Peyer's patch (tissue), 4 donors: ENCODE measurements around the gene AIDA. TPM values are rescaled to one million over a fixed set of nuclear protein-coding genes. Genes with fewer than 3 reads are reported as not detected.

Source experiments
- DNase-seq, 3 donors: peaks; one replicate each; pipeline ENCODE4 v3.0.0-alpha.2; 2017 to 2019
- H3K27ac ChIP-seq, 4 donors: fragments of 200-600 bp; sonication (generic); one replicate each; pipeline ENCODE4 v1.5.1; 2016 to 2019
- H3K27me3 ChIP-seq, 2 donors: fragments of 200-600 bp; sonication (generic); one replicate each; pipeline ENCODE4 v1.5.1; 2019
- H3K36me3 ChIP-seq, 3 donors: fragments of 200-600 bp; sonication (generic); one replicate each; pipeline ENCODE4 v1.5.1; 2016 to 2019
- H3K4me1 ChIP-seq, 4 donors: fragments of 200-600 bp; sonication (generic); one replicate each; pipeline ENCODE4 v1.5.1; 2016 to 2019
- H3K4me3 ChIP-seq, 4 donors: fragments of 200-600 bp; sonication (generic); 1 replicate in 3 of 4; 2 replicates in 1 of 4; pipeline ENCODE4 v1.5.1; 2016 to 2019; ENCODE audit warnings: mild to moderate bottlenecking in 1 of 4
- H3K9me3 ChIP-seq, 4 donors: fragments of 200-600 bp; sonication (generic); one replicate each; pipeline ENCODE4 v1.5.1; 2016 to 2019; ENCODE audit warnings: mild to moderate bottlenecking in 1 of 4
- CTCF ChIP-seq, 6 experiments: fragments of 450-650 bp in 4 of 6; fragments of 200-600 bp in 2 of 6; sonication (generic) in 1 of 6; IDR thresholded peaks; one replicate each; pipeline ENCODE4 v1.5.1; 2017 to 2019; ENCODE audit warnings: antibody characterized with exemption in 6 of 6, mild to moderate bottlenecking in 3 of 6, moderate library complexity in 1 of 6
- POLR2A ChIP-seq, 2 donors: fragments of 450-650 bp; IDR thresholded peaks; one replicate each; pipeline ENCODE4 v1.5.1; 2017; ENCODE audit warnings: antibody characterized with exemption in 2 of 2, mild to moderate bottlenecking in 2 of 2, moderate library complexity in 2 of 2
- total RNA-seq, 4 donors: library from RNA; depleted of rRNA; stranded (reverse); fragments of >200 nt; gene quantifications; one replicate each; pipeline ENCODE4 v1.1.0, GENCODE V29; 2016

AIDA gene
- total RNA-seq, 4 donors from 2014 or later = 22.1 to 73.4 (median 25.2) TPM

DNA sequence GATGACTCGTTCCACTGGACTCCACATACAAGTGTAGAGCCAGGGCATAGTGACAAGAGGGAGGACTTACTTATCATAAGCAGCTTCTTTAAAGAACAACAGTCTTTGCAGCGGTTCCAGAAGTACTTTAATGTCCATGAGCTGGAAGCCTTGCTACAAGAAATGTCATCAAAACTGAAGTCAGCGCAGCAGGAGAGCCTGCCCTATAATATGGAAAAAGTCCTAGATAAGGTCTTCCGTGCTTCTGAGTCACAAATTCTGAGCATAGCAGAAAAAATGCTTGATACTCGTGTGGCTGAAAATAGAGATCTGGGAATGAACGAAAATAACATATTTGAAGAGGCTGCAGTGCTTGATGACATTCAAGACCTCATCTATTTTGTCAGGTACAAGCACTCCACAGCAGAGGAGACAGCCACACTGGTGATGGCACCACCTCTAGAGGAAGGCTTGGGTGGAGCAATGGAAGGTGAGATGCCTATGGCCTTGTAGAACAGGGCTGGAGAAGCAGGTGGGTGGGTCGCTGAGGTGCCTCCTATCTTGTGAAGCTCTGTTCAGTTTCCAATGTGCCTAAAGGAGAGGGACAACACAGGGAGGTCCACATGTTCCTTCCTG lies 82.3 kb downstream of the AIDA start:
- no peaks in the 10 kb centered on the region for H3K4me1 ChIP-seq
- H3K9me3 ChIP-seq = no peaks in the 10 kb centered on the region
- TF ChIP-seq POLR2A (IDR thresholded peaks at IDR 0.05) = no peak
- no peak for TF ChIP-seq CTCF (IDR thresholded peaks at IDR 0.05)
- no peak overlapping the region for H3K4me3 ChIP-seq
- DNase-seq = no peak
- no peaks in the 10 kb centered on the region for H3K27me3 ChIP-seq
- no peak overlapping the region for H3K27ac ChIP-seq
- peaks cover 0 to 79% (median 0%) of the 10 kb centered on the region in 3 donors for H3K36me3 ChIP-seq

DNA sequence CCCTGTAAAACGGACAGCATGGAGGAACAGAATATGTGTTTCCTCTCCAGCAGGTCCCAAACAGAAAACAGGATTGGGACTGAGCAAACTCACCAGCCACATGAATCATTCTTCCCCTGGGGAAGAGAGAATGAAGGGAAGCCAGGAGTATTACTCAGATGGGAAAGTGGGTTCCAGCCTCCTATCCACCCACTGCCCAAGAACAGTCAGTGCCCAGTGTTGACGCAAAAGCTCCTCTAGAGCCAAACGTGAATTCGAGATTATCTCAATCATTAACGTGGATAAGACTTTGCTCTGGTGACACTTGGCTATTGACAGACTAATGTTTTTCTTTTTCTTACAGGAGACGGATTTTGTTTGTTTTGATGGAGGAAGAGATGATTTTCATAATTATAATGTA lies 85.1 kb downstream of the AIDA start:
- Histone ChIP-seq H3K4me1 (no peaks in the 10 kb centered on the region), H3K27ac (no peak overlapping the region), H3K36me3 (peaks cover 0 to 75% (median 0%) of the 10 kb centered on the region in 3 donors), H3K4me3 (no peak overlapping the region), H3K27me3 (no peaks in the 10 kb centered on the region), H3K9me3 (no peaks in the 10 kb centered on the region)
- DNase-seq = no peak
- TF ChIP-seq POLR2A (IDR thresholded peaks at IDR 0.05) = no peak
- no peak for TF ChIP-seq CTCF (IDR thresholded peaks at IDR 0.05)

DNA sequence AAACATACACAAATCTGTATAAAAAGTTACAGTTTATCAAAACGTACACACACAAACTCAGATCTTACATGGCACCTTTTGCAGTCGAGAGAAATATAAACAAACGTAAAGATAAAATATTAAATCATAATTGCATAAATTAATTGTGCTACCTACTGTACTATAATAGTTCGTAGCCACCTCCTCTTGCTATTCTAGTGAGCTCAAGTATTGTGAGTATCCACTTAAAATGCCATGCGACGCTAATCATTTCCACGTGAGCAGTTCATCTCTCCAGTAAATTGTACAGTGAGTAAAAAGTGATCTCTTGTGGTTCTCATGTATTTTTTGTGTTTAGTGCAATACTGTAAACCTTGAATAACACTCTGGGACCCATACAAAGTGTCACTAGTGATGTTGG lies 88.1 kb downstream of the AIDA start:
- peaks cover 0 to 5% (median 1%) of the 10 kb centered on the region in 4 donors for H3K4me1 ChIP-seq
- no peaks in the 10 kb centered on the region for H3K9me3 ChIP-seq
- no peak overlapping the region for H3K27ac ChIP-seq
- no peak for TF ChIP-seq POLR2A (IDR thresholded peaks at IDR 0.05)
- TF ChIP-seq CTCF (IDR thresholded peaks at IDR 0.05) = no peak
- DNase-seq = no peak
- H3K4me3 ChIP-seq = no peak overlapping the region
- peaks cover 0 to 51% (median 0%) of the 10 kb centered on the region in 3 donors for H3K36me3 ChIP-seq
- no peaks in the 10 kb centered on the region for H3K27me3 ChIP-seq

GRCh38 chr1:222623458-222623857 lies 88.8 kb downstream of the AIDA start:
- Histone ChIP-seq H3K4me3 (no peak overlapping the region), H3K36me3 (peaks cover 0 to 43% (median 0%) of the 10 kb centered on the region in 3 donors), H3K4me1 (peaks cover 0 to 11% (median 2%) of the 10 kb centered on the region in 4 donors), H3K9me3 (no peaks in the 10 kb centered on the region), H3K27ac (no peak overlapping the region), H3K27me3 (no peaks in the 10 kb centered on the region)
- DNase-seq = no peak
- TF ChIP-seq POLR2A (IDR thresholded peaks at IDR 0.05) = no peak
- TF ChIP-seq CTCF (IDR thresholded peaks at IDR 0.05) = no peak

DNA sequence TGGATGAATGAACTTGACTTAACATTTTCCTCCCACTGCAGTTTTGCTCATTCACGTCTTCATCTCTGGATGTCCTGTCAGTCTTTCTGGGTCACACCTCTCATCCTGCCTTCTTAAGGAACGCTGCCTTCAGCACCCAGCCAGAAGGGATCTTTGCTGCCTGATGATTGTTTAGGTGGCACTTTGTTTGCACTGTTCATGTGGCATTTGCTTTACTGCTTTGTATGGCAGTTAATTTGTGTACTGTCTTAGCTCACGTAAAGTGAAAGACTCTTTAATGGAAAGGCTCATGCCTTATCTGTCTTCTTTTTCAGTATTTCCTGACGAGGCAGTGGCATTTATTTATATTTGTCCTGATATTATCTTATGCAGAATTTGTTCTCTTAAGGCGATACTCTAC lies 89.5 kb downstream of the AIDA start:
- Histone ChIP-seq H3K9me3 (no peaks in the 10 kb centered on the region), H3K27me3 (no peaks in the 10 kb centered on the region), H3K27ac (no peak overlapping the region), H3K4me3 (no peak overlapping the region), H3K4me1 (peaks cover 0 to 11% (median 2%) of the 10 kb centered on the region in 4 donors), H3K36me3 (peaks cover 0 to 36% (median 0%) of the 10 kb centered on the region in 3 donors)
- TF ChIP-seq POLR2A (IDR thresholded peaks at IDR 0.05) = no peak
- no peak for DNase-seq

- H3K36me3 ChIP-seq = peaks cover 0 to 25% (median 0%) of the 10 kb centered on the region in 3 donors
- TF ChIP-seq CTCF (IDR thresholded peaks at IDR 0.05) (no peak), POLR2A (IDR thresholded peaks at IDR 0.05) (no peak)
- no peaks in the 10 kb centered on the region for H3K27me3 ChIP-seq
- H3K4me3 ChIP-seq = no peak overlapping the region
- H3K9me3 ChIP-seq = no peaks in the 10 kb centered on the region
- H3K4me1 ChIP-seq = peaks cover 0 to 15% (median 2%) of the 10 kb centered on the region in 4 donors
- no peak for DNase-seq
- H3K27ac ChIP-seq = no peak overlapping the region
Measured at GRCh38 chr1:222620566-222620965, 91.7 kb downstream of the AIDA start.
